Lower leg skin (tissue), 4 donors: Measurements from ENCODE around the gene DUSP15. TPM values are rescaled to one million over a fixed set of nuclear protein-coding genes. Genes with fewer than 3 reads are reported as not detected.

Source experiments
- DNase-seq, 2 donors: peaks; one replicate each; pipeline ENCODE4 v3.0.0-alpha.2; 2019; ENCODE audit warnings: low spot score in 2 of 2
- H3K4me3 ChIP-seq: fragments of 200-600 bp; sonication (generic); 2 replicates; pipeline ENCODE4 v1.5.1; 2017; ENCODE audit warnings: mild to moderate bottlenecking, low read depth; ENCODE audit not compliant: poor library complexity, severe bottlenecking
- POLR2A ChIP-seq, 2 donors: fragments of 450-650 bp; IDR thresholded peaks; one replicate each; pipeline ENCODE4 v1.6.1; 2016 to 2017; ENCODE audit warnings: antibody characterized with exemption in 2 of 2, mild to moderate bottlenecking in 1 of 2, moderate library complexity in 1 of 2
- WGBS, 2 donors: methylation state at CpG; one replicate each; pipeline ENCODE4 v1.1.5; 2018; 5-methylcytosine and 5-hydroxymethylcytosine counted together
- intact Hi-C: fragments of 100-400 bp; cut with DNase I; formaldehyde crosslinking; loops from one replicate; pipeline ENCODE4 v1.15.0; 2023; ENCODE audit warnings: low total_unique reads
- total RNA-seq, 4 donors: library from RNA; depleted of rRNA; stranded (reverse); fragments of >200 nt; gene quantifications; one replicate each; pipeline ENCODE4 v1.1.0, GENCODE V29; 2016
- TF ChIP-seq, protein P1 (sequence below), 3 donors: fragments of 450-650 bp; IDR thresholded peaks; one replicate each; pipeline ENCODE4 v1.5.1; 2016; ENCODE audit warnings: antibody characterized with exemption in 3 of 3, mild to moderate bottlenecking in 3 of 3, moderate library complexity in 2 of 3

DUSP15 gene
- total RNA-seq, 4 donors from 2014 or later, result 1.5 TPM; not detected in 3

DNA sequence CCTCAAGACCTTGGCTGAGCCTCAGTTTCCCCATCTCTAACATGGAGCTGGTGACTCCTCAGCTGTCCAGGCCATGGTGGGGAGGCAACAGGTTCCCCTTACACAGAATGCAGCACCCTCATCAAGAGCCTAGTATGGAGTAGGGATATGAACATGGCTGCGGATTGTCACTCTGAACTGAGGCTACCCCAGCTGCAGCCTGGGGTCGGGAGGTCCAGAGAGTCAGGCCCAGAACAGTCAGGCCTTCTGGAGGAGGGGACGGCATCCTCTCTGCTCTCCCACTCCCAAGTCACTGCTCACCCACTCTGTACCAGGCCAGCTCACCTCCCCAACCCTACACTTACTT lies 23.6 kb downstream of the DUSP15 start:
- 73 to 80% methylated on average over 3 of the region's 3 CpGs for WGBS, 2 donors
- TF ChIP-seq, protein P1, sequence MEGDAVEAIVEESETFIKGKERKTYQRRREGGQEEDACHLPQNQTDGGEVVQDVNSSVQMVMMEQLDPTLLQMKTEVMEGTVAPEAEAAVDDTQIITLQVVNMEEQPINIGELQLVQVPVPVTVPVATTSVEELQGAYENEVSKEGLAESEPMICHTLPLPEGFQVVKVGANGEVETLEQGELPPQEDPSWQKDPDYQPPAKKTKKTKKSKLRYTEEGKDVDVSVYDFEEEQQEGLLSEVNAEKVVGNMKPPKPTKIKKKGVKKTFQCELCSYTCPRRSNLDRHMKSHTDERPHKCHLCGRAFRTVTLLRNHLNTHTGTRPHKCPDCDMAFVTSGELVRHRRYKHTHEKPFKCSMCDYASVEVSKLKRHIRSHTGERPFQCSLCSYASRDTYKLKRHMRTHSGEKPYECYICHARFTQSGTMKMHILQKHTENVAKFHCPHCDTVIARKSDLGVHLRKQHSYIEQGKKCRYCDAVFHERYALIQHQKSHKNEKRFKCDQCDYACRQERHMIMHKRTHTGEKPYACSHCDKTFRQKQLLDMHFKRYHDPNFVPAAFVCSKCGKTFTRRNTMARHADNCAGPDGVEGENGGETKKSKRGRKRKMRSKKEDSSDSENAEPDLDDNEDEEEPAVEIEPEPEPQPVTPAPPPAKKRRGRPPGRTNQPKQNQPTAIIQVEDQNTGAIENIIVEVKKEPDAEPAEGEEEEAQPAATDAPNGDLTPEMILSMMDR (IDR thresholded peaks at IDR 0.05), result no peak
- TF ChIP-seq POLR2A (IDR thresholded peaks at IDR 0.05), result no peak
- no peak overlapping the region for H3K4me3 ChIP-seq

DNA sequence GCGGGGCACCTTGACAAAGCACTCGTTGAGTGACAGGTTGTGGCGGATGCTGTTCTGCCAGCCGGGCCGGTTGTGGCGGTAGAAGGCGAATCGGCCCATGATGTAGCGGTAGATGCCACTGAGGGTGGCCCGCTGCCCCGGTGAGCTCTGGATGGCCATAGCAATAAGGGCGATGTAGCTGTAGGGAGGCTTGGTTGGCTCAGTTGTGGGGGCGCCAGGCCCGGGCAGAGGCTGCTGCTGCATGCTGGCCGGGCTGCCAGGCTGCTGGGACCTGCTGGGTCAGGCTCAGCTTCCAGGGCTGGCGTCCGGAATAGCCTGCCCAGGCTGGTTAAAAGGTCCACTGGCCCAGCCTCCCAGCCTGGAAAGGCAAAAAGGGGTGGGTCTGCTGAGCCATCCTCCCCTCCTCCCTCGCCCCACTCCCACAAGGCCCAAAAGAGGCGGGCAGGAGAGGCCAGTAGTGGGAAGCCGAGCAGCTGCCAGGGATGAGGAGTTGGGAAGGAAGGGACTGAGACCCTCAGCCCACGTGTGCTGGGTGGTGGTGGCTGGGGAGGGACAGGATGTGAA lies 24.9 kb downstream of the DUSP15 start, which contains the start of gene FOXS1:
TSS of gene FOXS1 (minus strand) at position 305 of the 564 bp plus-strand sequence. CDS start at position 243, 62 bp downstream.
- TF ChIP-seq POLR2A (IDR thresholded peaks at IDR 0.05), result no peak
- TF ChIP-seq, protein P1 (IDR thresholded peaks at IDR 0.05), result no peak
- intact Hi-C loops, result no loop called here
- H3K4me3 ChIP-seq, result no peak within 1 kb of the TSS
- WGBS, 2 donors, result 61 to 77% methylated on average over 16 to 20 of the region's 21 CpGs
- DNase-seq, result no peak

More for the DNA sequence above, 23.6 kb downstream of the DUSP15 start:
- intact Hi-C loops, result no loop called here
- DNase-seq, result no peak

DNA sequence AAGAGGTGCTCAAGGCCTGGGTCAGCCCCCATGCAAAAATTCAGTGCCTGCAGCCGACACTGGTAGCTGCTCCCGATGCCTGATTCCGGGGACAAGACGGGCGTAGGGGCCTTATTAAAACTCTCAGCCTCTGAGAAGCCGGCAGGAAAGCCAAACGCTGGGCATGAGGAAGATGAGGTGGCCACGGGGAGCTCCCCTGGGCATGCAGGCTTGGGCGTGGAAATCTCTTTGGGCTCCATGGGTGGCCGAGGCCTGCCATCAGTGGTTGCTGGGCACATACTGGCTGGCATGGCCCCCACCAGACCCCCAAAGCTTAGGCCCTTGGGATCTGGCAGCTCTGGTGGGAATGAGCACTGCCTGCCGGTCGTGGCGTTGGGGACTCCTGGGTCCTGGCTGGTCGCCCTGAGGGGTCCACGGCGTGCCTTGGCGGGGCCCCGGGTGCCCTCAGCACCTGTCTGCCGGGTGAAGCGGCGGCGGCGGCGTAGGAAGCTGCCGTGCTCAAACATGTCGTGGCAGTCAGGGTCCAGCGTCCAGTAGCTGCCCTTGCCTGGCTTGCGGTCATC lies 25.5 kb downstream of the DUSP15 start:
- H3K4me3 ChIP-seq, result no peak overlapping the region
- no peak for TF ChIP-seq POLR2A (IDR thresholded peaks at IDR 0.05)
- TF ChIP-seq, protein P1 (IDR thresholded peaks at IDR 0.05), result no peak
- no peak for DNase-seq
- 87 to 88% methylated on average over 8 to 28 of the region's 28 CpGs for WGBS, 2 donors
- intact Hi-C loops, result no loop called here

DNA sequence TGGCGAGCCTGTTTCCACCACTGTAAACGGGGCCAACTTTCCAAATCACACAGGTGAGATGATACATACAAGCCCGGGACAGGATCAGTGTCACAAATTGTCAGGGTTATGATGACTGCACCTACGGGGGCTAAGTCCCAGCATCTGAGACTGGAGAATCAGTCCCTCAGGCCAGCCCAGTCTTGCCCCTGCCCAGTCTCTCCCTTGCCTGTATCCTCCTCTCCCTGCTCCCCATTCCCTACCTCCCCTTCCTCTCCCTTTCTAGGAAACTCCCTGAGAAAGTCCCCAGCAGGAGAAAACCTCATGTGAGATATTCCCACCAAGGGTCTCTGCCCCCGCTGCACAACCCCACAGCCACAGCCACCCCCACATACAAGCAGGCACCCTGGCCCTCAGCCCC lies 26.4 kb downstream of the DUSP15 start:
- H3K4me3 ChIP-seq, result no peak overlapping the region
- intact Hi-C loops, result no loop called here
- no peak for DNase-seq
- no peak for TF ChIP-seq POLR2A (IDR thresholded peaks at IDR 0.05)
- WGBS, 2 donors, result 56 to 61% methylated on average over 5 of the region's 5 CpGs

DNA sequence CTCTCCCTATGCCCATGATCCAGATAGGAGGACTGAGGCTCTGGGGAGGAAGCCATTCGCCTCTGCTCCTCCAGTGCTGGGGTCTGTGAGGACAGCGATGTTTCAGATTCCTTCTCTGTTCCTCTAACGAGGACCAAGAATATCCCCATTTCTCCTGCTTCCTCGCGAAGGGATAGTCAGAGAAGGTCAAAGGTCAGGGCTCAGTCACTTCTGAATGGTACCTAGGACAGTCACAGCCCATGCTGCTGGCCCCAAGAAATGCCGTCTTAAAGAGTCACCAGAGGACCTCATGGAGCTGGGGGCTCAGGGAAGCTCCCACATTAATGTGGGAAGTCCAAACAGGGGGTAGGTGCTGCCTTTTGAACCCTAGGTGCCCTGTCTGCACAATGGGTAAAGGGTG lies 27.0 kb downstream of the DUSP15 start:
- DNase-seq, result no peak
- no peak overlapping the region for H3K4me3 ChIP-seq
- intact Hi-C loops, result no loop called here
- WGBS, 2 donors, result 58 to 74% methylated on average over 5 to 6 of the region's 6 CpGs
- TF ChIP-seq, protein P1 (IDR thresholded peaks at IDR 0.05), result no peak
- no peak for TF ChIP-seq POLR2A (IDR thresholded peaks at IDR 0.05)

DNA sequence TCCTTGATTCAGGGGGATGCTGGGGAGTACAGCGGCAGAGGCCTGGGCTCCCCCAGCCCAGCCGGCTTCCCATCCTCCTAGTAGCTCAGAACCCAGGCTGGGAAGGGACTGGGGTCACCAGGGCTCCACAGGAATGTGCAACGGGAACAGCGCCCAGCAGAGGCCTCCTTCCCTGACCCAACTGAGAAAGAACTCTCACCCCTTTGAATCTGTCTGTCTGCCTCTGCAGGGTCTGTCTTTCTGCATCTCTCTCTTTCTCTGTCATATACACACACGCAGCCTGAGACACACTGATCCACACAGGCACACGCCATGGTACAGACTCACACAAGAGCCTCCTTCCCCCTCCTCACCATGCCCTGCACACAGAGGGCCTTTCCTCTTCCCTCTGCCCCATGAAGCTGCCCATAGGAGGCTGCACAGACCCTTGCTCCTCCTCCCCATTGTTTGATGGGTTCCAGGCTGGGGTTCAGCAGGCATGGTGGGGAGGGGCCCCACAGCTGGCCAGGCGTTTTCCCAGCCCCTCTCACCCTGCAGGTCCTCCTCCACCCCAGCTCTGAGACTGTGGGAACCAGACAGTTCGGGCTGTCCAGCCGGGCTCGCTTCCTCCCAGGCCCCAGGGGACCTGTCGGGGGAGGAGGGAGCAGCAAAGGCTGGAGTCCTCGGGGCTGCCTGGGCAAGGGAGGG lies 27.7 kb downstream of the DUSP15 start:
- intact Hi-C loops, result no loop called here
- no peak for DNase-seq
- TF ChIP-seq, protein P1 (IDR thresholded peaks at IDR 0.05), result no peak
- TF ChIP-seq POLR2A (IDR thresholded peaks at IDR 0.05), result no peak
- 69 to 73% methylated on average over 9 to 12 of the region's 12 CpGs for WGBS, 2 donors
- no peak overlapping the region for H3K4me3 ChIP-seq
